Stimulated activated CD8-positive, alpha-beta memory T cell treated with anti-CD3 and anti-CD28 coated beads, Interleukin-4, amount 100 ng/mL, for 1 hour (primary cell): ENCODE results near the gene LTC4S.
"Not testable (repeated sequence)": the region's sequence is repeated elsewhere in the genome, so short reads cannot be mapped to it uniquely, and the experiment has no call there.

ENCODE experiments used
- DNase-seq, 2 donors: peaks; one replicate each; pipeline ENCODE4 v3.0.0-alpha.2; 2020; ENCODE audit warnings: low read depth in 2 of 2, low spot score in 1 of 2

LTC4S gene

DNA sequence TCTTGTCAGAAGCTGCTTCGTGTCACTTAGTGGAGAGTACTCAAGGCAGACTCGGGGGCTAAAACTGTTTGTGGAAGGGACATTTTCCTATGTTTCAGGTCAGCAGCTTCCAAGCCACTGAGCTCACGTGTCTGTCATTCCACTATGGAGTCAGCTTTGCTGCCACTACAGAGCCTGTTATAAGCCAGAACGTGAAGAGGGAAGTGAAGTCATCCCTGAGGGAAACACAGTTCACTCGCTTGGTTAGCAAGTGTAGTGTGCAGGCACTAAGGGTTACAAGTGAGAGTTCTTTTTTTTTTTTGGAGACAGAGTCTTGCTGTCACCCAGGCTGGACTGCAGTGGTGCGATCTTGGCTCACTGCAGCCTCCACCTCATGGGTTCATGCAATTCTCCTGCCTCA lies 24.5 kb upstream of the LTC4S start:
- DNase-seq = no peak

DNA sequence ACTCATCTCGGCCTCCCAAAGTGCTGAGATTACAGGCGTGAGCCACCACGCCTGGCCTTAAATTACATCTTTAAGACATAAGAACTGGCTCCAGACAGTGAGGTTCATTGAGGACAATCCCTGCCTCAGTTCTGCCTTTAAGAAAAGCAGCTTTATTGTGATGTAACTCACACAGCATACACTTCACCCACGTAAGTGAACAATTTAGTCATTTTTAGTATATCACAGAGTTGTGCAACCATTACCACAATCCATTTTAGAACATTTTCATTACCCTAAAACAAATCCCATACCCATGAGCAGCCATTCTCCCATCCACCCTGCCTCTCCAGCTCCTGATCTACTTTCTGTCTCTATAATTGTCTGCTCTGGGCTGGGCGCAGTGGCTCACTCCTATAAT lies 24.0 kb upstream of the LTC4S start:
- DNase-seq = no peak

DNA sequence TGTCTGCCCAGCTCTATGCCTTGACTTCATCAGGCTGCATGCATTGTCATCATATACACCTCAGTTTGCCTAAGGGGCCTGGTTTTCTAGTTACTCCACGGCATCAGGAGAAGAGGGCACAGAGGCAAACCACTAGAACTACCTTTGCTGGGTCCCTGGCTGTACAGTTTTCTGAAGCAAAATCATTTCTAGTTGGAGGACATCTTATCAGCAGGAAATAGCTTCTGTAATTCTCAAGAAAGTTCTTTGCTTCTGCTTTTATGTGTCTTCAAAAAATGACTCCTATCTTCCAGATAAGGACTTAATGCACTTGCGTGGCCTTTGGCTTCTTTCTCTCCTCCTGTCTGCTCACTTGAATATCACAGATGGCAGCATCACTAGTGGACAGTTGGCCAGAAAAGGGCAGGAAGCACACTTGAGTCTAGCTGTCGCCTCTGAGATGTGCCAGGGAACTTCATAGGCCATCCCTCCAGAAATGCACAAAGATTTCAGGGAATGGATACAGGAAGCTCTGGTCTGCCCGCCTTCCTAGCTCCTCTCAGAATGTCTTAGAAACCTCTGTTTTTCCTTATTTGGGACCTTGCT lies 22.4 kb upstream of the LTC4S start:
- no peak for DNase-seq

DNA sequence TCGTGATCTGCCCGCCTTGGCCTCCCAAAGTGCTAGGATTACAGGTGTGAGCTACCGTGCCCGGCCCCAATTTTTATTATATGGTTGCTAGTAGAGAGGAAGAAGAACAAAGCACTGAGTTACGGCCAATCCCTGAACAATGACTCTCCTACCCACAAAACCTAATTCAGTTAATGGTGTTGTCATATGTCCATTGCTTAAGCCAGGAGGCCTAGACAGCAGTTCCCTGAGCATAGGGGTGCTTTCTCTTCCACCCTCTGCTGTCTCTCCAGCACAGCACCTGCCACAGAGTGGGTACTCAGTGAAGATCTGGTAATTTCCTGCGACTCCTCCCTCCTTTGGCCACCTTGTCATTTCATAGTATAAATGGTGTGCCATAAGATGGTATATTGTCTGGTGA lies 21.4 kb upstream of the LTC4S start:
- no peak for DNase-seq

DNA sequence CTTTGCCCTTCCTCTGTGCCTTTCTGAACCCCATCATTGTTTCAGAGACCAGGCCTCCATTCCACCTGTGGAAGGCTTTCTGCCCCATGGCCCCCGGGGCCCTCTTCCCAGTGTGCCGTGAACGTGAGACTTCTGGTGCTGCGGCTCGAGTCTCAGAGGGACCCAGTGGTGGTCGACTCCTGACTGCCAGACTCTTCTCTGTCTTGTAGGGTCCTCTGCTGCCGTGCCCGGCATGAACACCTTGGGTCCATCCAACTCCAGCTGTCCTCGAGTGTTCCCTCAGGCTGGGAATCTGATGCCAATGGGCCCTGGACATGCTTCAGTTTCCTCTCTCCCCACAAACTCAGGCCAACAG lies 20.1 kb upstream of the LTC4S start:
- DNase-seq = no peak

DNA sequence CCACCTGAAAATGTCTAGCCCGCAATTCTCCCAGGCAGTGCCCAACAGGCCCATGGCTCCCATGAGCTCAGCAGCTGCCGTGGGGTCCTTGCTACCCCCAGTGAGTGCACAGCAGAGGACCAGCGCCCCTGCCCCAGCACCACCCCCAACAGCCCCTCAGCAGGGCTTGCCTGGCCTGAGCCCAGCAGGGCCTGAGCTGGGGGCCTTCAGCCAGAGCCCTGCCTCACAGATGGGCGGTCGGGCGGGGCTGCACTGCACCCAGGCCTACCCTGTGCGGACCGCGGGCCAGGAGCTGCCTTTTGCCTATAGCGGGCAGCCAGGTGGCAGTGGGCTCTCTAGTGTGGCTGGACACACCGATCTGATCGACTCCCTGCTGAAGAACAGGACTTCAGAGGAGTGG lies 19.3 kb upstream of the LTC4S start:
- DNase-seq = no peak

DNA sequence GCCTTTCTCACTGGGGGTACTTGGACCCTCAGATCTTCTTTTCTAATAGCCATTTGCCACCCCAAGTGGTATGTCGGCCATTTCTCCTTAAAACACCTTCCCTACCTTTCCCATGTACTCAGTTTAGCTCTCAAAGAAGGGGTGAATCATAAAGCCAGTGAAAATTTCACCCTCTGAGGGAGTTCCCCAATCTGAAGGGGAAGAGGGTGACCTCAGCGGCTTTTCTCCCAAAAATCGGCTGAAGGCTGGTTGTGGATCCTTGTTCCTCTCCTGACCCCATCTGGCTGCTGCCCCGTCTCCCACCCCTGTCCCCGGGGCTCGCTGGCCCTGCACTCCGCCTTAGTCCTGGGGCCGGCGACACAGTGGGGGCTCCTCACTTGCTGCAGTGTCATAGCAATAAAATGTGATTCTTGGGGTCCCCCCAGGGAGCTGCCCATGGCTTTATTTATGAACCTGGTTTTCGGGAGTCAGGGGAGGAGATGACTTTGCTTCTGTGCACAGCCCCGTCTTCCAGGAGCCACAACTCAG lies 17.3 kb upstream of the LTC4S start:
- no peak for DNase-seq

DNA sequence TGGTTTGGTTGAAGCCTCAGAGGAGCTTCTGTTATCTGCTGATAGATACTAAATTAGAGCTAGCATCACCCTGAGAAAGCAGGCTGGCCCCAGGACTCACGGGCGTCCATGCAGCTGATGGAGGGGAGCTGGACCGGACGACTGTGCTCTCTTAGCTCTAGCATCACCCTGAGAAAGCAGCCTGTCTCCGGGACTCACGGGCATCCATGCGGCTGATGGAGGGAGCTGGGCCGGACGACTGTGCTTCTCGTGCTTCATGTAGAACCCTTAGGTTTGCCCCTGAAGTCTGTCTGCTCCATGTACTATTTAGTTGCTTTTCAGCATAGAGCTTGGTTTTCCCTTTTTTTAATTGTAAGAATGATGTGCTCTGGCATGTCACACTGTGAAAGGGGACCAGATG lies 16.3 kb upstream of the LTC4S start:
- no peak for DNase-seq

DNA sequence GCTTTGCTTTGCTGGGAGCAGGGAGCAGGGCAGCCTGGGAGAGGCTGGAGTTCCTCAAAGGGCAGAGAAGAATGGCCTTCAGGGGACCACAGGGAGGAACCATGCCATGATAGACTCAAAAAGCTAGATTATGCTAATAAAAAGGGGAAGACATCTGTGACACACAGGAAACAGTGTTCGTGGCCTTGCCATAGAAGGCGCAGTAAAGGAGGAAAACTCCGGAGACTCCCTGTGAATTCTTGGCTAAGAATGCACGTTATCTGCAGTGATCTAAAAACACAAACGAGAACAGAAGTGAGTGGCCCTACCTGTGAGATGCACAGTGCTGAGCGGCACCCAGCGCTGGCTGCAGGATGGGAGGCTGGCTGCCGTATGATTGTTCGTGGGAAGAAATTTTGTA lies 15.9 kb upstream of the LTC4S start:
- no peak for DNase-seq

DNA sequence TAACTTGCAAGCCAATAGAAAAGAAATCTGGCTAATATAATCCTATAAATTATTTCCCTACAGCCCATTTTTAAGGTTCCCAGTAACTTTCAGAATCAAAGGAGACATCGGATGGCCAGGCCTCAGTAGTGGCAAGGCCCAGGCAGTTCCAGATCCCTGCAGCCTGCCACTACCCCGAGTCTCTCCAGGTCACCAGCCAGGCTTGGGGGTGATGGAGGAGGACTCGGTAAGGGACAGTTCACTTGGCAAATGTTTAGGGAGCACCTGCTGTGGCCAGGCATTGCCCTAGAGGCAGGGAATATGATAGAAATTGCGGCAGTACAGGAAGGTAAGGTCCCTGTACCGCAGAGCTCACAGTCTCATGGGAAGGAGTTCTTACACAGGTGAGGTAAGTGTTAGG lies 15.2 kb upstream of the LTC4S start:
- DNase-seq = no peak

DNA sequence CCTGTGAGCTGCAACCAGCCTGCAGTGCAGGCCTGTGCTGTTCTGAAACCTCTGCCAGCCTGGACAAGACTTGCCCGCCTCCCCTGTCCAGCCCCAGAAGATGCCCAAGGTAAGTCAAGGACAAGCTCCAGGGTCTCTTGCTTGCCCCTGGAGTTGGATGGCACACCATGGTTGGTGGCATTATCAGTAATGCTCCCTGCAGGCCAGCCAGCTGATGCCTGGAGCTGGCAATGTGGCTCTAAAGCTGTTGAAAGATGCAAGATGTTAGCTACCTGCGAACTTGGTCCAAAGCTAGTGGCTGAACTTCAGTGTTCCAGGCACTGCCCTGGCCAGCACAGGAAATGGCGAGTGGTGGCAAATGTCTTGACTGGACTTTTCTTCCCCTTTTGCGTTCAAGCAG lies 14.0 kb upstream of the LTC4S start:
- DNase-seq = no peak

DNA sequence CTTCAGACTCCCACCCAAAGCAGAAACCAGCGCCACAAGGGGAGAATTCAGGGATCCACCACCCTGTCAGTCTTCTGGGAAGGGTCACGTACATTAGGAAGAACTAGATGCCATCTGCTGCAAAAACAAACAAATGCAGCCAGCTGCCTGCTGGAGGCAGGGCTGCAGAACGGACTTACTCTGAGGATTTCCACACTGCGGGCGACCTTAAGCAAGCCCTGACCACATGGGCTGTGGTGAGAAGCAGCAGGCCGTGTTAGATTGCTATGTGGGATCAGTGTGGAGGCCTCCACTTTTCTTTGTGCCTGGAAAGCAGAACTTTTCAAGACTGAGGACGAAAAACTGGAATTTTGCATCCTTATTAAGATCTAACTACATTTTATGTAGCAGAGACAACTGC lies 13.4 kb upstream of the LTC4S start:
- DNase-seq = no peak

DNA sequence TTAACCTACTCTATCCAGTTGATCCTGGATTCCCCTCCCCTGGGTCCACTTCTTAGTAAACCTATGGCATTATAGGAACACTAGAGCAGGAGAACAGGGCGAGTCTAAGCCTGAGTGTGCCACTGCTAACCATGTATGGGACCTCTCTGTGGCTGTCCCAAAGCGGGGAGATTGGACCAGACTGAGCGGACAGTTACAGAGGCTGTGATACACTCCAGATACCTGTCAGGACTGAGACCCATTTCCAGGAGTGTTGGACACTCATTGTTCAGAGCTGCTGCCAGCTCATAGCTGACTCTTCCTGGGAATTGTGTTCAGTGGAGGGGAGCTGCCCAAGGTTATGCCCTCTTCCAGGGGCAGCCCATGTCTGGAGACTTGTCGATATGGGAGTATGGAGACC lies 11.9 kb upstream of the LTC4S start:
- no peak for DNase-seq

DNA sequence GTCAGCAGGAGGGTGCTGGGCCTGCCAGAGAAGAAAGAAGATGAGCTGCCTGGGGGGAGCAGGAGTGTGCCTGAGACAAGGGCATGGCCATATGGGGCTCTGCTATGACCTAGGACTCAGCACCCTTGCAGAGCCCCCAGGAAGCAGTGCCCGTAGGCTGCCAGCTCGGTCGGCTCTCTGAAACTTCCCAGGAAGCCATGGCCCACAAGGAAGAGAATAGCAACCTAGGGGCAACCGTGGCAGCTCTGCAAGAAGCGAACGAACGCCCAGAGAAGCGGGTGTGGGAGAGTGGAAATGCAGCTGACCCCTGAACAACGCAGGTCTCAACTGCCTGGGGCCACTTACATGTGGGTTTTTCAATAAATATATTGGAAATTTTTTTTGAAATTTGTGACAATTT lies 10.7 kb upstream of the LTC4S start:
- DNase-seq = no peak

DNA sequence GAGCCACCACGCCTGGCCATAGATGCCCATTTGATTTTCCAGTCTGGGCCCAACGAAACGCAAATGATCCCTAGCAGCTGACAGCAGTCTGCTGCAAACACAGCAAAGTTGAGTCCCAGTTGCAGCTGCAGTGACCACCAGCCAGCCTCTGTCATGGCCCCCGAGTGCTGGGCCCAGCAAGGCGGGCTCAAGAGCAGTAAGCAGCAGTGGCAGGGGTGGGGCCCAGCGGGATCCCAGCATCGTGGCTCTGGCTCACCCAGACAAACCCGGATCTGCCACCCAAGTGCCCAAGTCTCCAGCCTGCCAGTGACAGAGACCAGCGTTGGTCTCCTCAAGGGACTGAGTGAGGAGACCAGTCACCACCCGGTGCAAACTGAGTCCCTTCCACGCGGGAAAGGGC lies 6.9 kb upstream of the LTC4S start:
- no peak for DNase-seq

DNA sequence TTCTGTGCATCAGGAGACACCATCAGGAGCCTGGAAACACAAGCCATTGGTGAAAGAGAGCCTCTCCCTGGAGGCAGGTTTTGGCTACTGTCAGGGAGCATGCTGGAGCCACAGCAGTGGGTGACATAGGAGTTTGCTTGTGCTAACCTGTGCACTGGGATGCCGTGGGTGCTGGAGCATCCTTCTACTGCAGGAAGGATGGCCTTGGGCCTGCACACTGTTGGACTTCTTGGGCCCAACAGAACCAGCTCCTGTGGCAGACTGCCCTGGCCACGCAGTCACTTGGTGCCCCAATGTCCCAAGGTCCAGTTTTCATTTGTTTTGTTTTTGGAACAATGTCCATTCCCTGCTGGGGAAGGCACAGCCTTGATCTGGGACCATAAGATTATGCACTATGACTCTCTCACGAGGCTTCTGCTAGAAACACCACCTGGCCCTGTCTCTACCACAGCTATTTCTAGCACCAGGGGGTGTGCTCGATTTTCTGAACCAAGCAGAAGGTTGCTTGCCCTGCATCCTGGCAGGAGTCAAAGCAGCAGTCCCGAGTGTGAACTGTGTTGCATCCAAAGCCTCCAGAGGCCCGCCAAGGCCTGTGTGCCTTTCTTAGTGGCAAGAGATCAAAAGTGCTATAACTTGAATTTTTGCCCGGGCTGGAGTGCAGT lies 5.5 kb upstream of the LTC4S start:
- no peak for DNase-seq

DNA sequence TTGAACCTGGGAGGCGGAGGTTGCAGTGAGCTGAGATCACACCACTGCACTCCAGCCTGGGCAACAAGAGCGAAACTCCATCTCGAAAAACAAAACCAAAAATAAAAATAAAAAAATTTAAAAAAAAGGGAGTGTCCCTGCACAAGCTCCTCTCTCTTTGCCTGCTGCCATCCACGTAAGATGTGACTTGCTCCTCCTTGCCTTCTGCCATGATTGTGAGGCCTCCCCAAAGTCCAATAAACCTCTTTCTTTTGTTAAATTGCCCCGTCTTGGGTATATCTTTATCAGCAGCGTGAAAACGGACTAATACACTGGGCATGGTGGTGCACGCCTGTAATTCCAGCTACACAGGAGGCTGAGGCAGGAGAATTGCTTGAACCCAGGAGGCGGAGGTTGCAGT lies 4.5 kb upstream of the LTC4S start:
- not testable (repeated sequence) for DNase-seq

DNA sequence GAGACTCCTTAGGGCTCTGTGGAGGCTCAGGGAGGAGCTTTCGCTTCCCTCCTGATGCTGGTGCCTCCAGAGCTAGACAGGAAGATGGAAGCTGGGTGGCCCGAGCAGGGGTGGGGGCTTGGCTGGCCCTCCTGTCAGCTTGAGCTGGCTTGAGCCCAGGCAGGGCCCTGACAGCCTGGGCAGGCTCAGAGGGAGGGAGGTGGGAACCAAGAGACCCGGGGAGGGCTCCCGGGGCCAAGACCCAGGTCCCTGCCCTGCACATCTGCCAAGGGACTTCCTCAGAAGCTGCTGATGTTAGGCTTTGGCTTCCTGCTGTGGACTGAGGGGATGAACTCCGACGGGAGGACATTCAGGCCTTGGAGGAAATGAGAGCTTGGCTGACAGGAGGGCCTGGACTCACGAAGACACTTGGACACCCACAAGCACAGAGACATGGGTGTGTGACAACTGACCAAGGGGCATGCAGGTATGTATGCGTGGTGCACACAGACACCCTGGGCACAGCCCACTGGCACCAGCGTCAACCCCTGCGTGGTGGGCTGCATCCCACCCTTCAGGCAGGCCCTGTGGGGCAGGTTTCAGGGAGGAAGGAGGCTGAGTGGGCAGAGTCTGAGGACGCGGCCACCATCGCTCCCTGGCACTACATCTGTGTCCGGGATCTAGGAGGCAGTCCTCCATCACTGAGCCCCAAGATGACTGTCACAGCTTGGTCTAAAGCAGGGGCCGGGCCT lies 1.7 kb upstream of the LTC4S start:
- no peak for DNase-seq

DNA sequence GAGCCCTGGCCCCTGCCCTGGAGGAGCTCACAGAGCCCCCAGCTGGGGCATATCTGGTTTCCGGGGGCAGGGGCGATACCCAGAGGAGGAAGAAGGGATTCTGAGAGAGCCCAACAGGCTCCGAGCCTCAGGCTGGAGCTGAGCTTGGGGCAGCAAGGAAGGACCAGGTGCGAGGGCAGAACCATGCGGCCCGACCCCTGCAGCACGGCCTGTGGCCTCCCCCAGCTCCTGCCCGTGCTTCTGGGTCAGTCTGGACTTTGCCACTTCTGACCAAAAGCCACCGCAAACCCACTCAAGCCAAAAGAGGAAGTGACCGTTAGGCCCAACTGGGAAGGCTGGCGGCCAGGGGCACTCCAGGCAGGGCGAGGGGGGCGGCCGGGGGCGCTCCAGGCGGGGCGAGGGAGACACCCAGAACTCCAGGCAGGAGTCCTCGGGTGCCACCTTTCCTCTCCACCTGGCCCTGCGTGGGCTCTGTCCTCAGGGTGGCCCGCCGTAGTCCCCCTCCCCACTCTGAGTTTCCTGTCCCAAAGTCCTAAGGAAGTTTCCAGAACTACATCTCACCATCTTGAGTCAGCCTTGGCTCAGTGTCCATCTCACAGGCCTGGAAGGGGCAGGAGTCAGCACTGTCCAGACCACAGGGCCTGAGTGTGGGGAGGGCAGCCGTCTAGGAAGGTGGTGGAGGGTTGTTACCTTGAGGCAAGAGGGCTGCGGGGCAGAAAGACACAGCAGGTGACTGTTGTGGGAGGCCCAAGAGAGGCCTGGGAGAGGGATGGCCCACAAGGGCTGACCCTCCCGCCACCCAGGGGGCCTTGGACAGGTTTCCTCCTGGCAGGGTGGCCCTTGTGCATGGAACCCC lies 946 bp upstream of the LTC4S start:
- no peak for DNase-seq

DNA sequence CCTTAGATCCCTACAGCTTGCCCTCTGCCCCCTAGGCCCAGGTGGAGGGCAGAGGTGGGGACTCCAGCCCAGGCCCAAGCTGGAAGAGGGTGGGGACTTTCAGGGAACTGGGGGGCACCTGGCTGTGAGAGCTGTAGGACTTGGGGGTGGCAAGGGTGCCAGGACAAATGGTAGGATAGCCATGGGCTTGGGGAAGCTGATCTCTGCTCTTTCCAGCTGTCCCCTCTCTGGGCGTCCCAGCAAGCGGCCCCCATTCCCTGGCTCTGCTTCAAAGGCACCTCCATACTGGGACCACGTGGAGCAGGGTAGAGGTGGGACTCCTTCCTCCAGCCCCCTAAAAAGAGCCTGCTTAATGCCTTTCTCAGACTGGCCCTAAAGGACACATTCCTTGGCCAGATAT lies 385 bp downstream of the LTC4S start:
- DNase-seq = no peak

DNA sequence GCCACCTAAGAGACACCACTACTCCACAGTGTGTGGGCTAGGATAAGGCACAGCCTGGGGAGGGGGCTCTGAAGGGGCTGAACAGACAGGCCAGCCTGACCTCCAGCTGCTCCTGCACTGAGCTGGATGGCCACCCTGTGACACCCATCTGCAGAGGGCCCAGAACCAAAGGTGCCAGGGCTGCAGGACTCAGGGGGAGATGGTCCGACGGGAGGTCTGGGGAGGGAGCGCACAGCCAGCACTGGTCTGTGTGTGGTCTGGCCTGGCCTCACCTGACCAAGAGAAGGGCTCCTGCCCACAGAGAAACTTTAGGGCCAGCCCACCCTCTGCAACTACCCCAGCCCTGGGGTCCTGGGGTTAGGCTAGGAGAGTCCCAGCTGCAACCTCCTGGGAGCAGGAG lies 789 bp downstream of the LTC4S start:
- DNase-seq = no peak
